Prostate gland (tissue), 2 donors: ENCODE measurements around the gene TMEM17. TPM values are rescaled to one million over a fixed set of nuclear protein-coding genes. Genes with fewer than 3 reads are reported as not detected.

ENCODE experiments used
- DNase-seq: peaks from one replicate; pipeline ENCODE4 v3.0.0-alpha.2; 2019; ENCODE audit warnings: low spot score
- H3K27ac ChIP-seq, 2 donors: fragments of 200-600 bp; sonication (generic); 2 replicates each; pipeline ENCODE4 v1.5.1; 2017 to 2019
- H3K27me3 ChIP-seq: fragments of 200-600 bp; sonication (generic); replicated peaks from 2 replicates; pipeline ENCODE4 v1.5.1; 2019; ENCODE audit not compliant: insufficient read depth
- H3K36me3 ChIP-seq, 2 donors: fragments of 200-600 bp; sonication (generic); 1 replicate in 1 of 2; 2 replicates in 1 of 2; pipeline versions ENCODE4 v1.5.1 to v1.8.1; 2017 to 2019
- H3K4me1 ChIP-seq: fragments of 200-600 bp; sonication (generic); replicated peaks from 2 replicates; pipeline ENCODE4 v1.5.1; 2019
- H3K4me3 ChIP-seq, 2 donors: fragments of 200-600 bp; sonication (generic); 2 replicates each; pipeline ENCODE4 v1.5.1; 2017 to 2019
- H3K9me3 ChIP-seq: fragments of 200-600 bp; sonication (generic); 2 replicates; pipeline ENCODE4 v1.5.1; 2017
- POLR2A ChIP-seq: fragments of 450-650 bp; IDR thresholded peaks from one replicate; pipeline ENCODE4 v1.6.1; 2016; ENCODE audit warnings: antibody characterized with exemption, mild to moderate bottlenecking
- POLR2AphosphoS5 ChIP-seq: sonication (generic); formaldehyde crosslinking; IDR thresholded peaks from one replicate; pipeline ENCODE4 v1.6.1; 2017; ENCODE audit warnings: antibody characterized with exemption
- WGBS: methylation state at CpG from one replicate; pipeline ENCODE4 v1.1.5; 2018; 5-methylcytosine and 5-hydroxymethylcytosine counted together
- intact Hi-C: fragments of 100-400 bp; cut with DNase I; formaldehyde crosslinking; loops from one replicate; pipeline ENCODE4 v1.14.2; 2022
- total RNA-seq, 2 donors: library from RNA; depleted of rRNA; stranded (reverse); fragments of >200 nt; gene quantifications; one replicate each; pipeline ENCODE4 v1.1.0, GENCODE V29; 2016
- TF ChIP-seq, protein P1 (sequence below), 4 experiments: fragments of 200-600 bp in 2 of 4; fragments of 450-650 bp in 2 of 4; sonication (generic) in 2 of 4; IDR thresholded peaks; 1 replicate in 3 of 4; 2 replicates in 1 of 4; pipeline ENCODE4 v1.5.1; 2016 to 2019; ENCODE audit warnings: antibody characterized with exemption in 4 of 4, mild to moderate bottlenecking in 2 of 4, moderate library complexity in 2 of 4

Gene TMEM17
- total RNA-seq, 2 donors from 2014 or later, result 2.6 to 4.0 TPM

DNA sequence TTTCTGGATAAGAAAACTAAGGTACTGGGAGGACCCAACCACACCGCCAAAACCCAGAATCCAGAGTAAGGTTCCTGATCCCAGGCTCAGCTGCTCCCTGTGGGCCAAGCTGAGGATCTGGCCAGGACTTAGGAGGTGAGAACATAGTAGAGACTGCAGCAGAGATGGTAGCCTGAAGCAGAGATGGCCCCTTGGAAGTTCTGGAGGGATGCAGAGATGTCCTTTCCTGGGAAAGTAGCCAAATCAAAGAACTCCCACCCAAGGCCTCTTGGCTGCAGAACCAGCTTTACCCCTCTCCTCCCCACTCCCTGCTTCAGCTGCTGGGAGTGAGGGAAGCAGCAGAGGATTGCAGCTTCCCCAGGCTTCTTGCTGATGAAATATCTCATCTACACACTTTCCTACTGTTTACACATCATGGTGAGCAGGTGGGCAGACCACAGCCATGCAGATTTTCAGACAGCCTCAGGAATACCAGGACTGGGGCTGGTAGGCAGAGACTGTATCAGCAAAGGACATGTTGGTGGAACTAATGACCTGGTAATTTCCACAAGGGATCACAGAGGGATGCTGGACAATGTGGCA, 32.7 kb downstream of the TMEM17 start:
- peaks cover 11% of the 10 kb centered on the region for H3K4me1 ChIP-seq
- WGBS, result 100% methylated on average over 1 of the region's 1 CpG
- no peak for DNase-seq
- no peaks in the 10 kb centered on the region for H3K9me3 ChIP-seq
- TF ChIP-seq, protein P1, sequence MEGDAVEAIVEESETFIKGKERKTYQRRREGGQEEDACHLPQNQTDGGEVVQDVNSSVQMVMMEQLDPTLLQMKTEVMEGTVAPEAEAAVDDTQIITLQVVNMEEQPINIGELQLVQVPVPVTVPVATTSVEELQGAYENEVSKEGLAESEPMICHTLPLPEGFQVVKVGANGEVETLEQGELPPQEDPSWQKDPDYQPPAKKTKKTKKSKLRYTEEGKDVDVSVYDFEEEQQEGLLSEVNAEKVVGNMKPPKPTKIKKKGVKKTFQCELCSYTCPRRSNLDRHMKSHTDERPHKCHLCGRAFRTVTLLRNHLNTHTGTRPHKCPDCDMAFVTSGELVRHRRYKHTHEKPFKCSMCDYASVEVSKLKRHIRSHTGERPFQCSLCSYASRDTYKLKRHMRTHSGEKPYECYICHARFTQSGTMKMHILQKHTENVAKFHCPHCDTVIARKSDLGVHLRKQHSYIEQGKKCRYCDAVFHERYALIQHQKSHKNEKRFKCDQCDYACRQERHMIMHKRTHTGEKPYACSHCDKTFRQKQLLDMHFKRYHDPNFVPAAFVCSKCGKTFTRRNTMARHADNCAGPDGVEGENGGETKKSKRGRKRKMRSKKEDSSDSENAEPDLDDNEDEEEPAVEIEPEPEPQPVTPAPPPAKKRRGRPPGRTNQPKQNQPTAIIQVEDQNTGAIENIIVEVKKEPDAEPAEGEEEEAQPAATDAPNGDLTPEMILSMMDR (IDR thresholded peaks at IDR 0.05), result no peak
- TF ChIP-seq POLR2A (no peak), POLR2AphosphoS5 (no peak)
- intact Hi-C loops, result no loop called here
- H3K27me3 ChIP-seq, result no peaks in the 10 kb centered on the region
- no peaks in the 10 kb centered on the region for H3K36me3 ChIP-seq
- no peak overlapping the region for H3K4me3 ChIP-seq
- no peak overlapping the region for H3K27ac ChIP-seq

DNA sequence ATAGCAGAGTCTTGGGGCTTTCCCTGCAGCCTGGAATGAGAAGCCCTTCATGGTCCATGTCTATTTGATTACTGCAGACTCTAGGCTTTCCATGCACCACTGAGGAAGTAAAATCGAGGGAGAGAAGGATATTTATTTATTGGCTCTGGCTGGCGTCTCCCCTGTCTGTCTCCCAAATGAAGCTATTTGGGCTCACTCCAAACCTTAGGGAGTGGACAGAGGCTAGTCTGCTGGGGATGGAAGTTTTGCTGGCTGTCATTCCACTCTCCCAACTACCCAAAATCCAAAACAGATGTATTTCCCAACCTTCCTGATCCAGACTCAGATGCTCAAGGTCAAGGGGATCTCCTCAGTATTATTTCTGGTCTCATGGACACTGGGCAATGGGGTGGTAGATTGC, 33.7 kb downstream of the TMEM17 start:
- no peak for TF ChIP-seq POLR2A
- no peak for TF ChIP-seq POLR2AphosphoS5
- TF ChIP-seq, protein P1 (IDR thresholded peaks at IDR 0.05), result no peak
- no peaks in the 10 kb centered on the region for H3K36me3 ChIP-seq
- no peak overlapping the region for H3K27ac ChIP-seq
- no peak for DNase-seq
- no peak overlapping the region for H3K4me3 ChIP-seq
- 39% methylated on average over 2 of the region's 2 CpGs for WGBS
- no peaks in the 10 kb centered on the region for H3K9me3 ChIP-seq
- H3K27me3 ChIP-seq, result no peaks in the 10 kb centered on the region
- intact Hi-C loops, result no loop called here
- peaks cover 11% of the 10 kb centered on the region for H3K4me1 ChIP-seq

DNA sequence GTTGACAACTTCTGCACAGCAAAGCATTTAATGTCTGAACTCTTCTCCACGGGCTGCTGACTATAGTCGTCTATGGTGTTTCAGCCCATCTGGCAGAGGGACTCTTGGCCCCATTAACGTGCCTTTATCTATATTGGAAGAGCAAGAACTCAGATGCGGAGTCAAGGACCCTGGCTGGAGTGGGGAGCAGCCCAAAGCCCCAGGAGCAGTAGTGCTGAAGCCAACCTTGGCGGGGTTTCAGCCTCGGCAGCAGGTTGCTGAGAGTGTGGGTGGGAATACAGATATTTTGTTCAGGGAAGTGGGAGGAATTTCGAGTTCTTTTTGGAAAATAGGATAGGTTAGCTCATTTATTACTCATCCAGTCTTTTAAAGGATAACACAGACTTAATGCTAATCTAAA, 34.2 kb downstream of the TMEM17 start:
- 55% methylated on average over 7 of the region's 7 CpGs for WGBS
- Histone ChIP-seq H3K4me1 (peaks cover 11% of the 10 kb centered on the region), H3K27me3 (no peaks in the 10 kb centered on the region), H3K27ac (no peak overlapping the region), H3K4me3 (no peak overlapping the region), H3K9me3 (no peaks in the 10 kb centered on the region), H3K36me3 (no peaks in the 10 kb centered on the region)
- DNase-seq, result no peak
- intact Hi-C loops, result no loop called here
- TF ChIP-seq, protein P1 (IDR thresholded peaks at IDR 0.05), result no peak
- TF ChIP-seq POLR2A (no peak), POLR2AphosphoS5 (no peak)

DNA sequence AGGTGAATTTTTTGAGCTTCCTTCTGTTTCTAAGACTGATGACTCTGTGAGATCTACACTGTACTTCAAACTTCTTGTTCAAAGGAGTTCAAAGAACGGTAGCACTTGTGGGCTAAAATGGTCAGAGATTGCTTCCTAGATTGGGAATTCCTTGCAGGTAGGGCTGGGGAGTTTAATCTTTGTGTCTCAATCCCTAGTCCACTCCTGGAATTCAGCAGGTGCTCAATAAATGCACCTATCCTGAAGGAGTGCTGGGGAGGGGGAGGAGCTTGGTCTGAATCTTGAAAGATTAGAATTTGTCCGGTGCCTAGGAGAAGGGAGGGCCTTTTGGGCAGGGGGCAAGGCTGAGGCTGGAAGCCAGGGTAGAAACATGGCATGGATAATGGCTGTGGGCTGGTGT, 34.6 kb downstream of the TMEM17 start:
- Histone ChIP-seq H3K4me3 (no peak overlapping the region), H3K27ac (no peak overlapping the region), H3K4me1 (peaks cover 11% of the 10 kb centered on the region), H3K36me3 (no peaks in the 10 kb centered on the region), H3K27me3 (no peaks in the 10 kb centered on the region), H3K9me3 (no peaks in the 10 kb centered on the region)
- WGBS, result 91% methylated on average over 2 of the region's 2 CpGs
- intact Hi-C loops, result no loop called here
- DNase-seq, result no peak
- TF ChIP-seq POLR2AphosphoS5 (no peak), POLR2A (no peak)
- TF ChIP-seq, protein P1 (IDR thresholded peaks at IDR 0.05), result no peak

DNA sequence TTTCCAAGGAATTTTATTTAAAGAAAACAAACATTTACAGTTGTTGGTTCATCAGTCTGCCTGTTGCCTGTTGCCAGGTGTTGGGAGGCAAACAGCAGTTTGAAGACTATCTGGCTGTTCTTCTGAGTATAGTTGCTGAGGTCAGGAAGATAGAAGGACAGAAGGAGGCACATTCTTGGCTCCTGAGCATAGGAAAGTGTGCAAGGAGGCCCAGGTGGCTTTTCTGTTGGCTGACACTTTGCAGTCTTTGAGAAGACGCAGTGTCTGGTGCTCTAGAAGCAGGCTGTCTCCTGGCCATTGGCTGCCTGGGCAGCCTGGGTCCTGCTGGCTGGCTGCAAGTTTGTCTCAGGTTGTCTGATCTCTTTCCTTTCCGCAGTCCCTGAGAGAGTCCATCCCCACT, 36.4 kb downstream of the TMEM17 start:
- Histone ChIP-seq H3K27ac (no peak overlapping the region), H3K36me3 (no peaks in the 10 kb centered on the region), H3K4me1 (peaks cover 2% of the 10 kb centered on the region), H3K9me3 (no peaks in the 10 kb centered on the region), H3K4me3 (no peak overlapping the region), H3K27me3 (no peaks in the 10 kb centered on the region)
- intact Hi-C loops, result no loop called here
- no peak for DNase-seq
- TF ChIP-seq, protein P1 (IDR thresholded peaks at IDR 0.05), result no peak
- TF ChIP-seq POLR2AphosphoS5, result no peak
- TF ChIP-seq POLR2A, result no peak
- 91% methylated on average over 2 of the region's 2 CpGs for WGBS
